ENCODE results near the gene KCNA5.

The KCNA5 gene

DNA sequence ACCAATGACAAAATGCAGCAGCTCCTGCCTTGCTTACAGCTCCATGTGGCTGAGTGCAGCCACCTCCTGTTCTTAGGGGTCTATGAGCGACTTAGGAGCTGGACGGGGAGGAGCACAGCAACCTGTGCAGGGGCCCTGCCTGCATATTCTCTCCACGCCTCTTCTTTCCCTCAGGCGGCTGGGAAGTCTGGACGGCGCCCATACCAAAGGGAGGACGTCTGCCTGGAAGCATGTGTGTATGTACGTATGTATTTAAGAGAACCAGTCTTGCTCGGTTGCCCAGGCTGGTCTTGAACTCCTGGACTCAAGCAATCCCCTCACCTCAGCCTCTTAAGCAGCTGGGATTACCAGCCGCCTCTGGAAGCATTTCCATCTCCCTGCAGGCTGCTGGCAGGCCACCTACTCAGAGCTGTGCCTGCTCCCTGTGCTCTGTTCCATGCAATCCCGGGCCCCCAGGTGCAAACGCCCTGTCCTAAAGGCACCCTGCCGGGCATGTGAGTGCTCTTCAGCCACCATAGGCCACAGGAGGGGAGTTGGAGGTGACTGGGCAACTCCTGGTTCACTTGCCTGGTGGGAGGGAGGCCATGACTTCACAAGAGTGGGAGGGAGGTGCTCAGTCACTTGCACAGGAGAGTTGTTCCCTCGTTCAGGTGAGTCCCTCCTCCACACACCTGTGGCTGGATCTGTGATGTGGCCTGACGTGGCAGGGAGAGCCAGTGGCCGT lies 44.3 kb downstream of the KCNA5 start:
- TF ChIP-seq, protein P1, sequence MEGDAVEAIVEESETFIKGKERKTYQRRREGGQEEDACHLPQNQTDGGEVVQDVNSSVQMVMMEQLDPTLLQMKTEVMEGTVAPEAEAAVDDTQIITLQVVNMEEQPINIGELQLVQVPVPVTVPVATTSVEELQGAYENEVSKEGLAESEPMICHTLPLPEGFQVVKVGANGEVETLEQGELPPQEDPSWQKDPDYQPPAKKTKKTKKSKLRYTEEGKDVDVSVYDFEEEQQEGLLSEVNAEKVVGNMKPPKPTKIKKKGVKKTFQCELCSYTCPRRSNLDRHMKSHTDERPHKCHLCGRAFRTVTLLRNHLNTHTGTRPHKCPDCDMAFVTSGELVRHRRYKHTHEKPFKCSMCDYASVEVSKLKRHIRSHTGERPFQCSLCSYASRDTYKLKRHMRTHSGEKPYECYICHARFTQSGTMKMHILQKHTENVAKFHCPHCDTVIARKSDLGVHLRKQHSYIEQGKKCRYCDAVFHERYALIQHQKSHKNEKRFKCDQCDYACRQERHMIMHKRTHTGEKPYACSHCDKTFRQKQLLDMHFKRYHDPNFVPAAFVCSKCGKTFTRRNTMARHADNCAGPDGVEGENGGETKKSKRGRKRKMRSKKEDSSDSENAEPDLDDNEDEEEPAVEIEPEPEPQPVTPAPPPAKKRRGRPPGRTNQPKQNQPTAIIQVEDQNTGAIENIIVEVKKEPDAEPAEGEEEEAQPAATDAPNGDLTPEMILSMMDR (IDR thresholded peaks at IDR 0.05; ENCODE audit: low read depth, low read length): no peak
- no peaks in the 10 kb centered on the region for H3K36me3 ChIP-seq
- no peak overlapping the region for H3K4me3 ChIP-seq (ENCODE audit: low read depth, low read length)

DNA sequence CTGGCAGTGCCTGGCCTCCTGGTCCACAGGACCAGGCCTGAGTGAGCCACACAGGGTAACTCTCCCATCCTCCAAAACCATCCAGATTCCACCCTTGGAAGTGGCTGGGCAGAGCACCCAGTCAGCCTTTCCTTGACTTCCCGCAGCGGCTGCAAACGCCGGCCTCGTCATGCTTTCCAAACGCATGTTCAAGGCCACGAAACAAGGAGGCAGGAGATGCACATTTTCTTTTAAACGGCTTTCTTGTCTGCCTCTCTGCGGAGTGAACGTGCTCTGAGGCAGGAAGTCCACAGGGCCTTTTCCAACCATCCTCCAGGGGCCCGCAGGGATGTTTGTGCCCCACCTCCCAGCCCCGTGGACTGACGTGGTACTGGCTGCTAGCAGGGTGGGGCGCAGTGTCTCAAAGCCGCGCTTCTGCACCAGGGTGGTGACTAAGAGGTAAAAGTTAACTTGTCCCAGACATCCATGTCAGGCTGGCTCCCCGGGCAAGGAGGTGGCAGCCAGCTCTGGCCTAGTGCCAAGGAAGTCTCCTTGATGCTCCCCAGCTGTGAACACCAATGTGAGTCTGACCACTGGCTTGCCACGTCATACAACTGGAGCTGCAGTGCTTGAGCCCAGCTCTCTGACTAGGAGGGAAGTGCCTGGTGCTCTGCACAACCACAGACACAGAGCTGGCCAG lies 45.0 kb downstream of the KCNA5 start:
- Histone ChIP-seq H3K27me3 (peaks cover 11% of the 10 kb centered on the region), H3K4me3 (ENCODE audit: low read depth, low read length) (no peak overlapping the region), H3K9me3 (no peaks in the 10 kb centered on the region), H3K4me1 (no peaks in the 10 kb centered on the region), H3K36me3 (no peaks in the 10 kb centered on the region)
- TF ChIP-seq, protein P1 (IDR thresholded peaks at IDR 0.05; ENCODE audit: low read depth, low read length): no peak
- peak; percentile 21 for DNase-seq

More for the DNA sequence above, 44.3 kb downstream of the KCNA5 start:
- no peak for DNase-seq
- Histone ChIP-seq H3K27me3 (peaks cover 12% of the 10 kb centered on the region), H3K4me1 (no peaks in the 10 kb centered on the region), H3K9me3 (no peaks in the 10 kb centered on the region)

- TF ChIP-seq, protein P1 (IDR thresholded peaks at IDR 0.05; ENCODE audit: low read depth, low read length): no peak
- no peaks in the 10 kb centered on the region for H3K9me3 ChIP-seq
- H3K4me3 ChIP-seq (ENCODE audit: low read depth, low read length): no peak overlapping the region
- DNase-seq: no peak
- H3K4me1 ChIP-seq: no peaks in the 10 kb centered on the region
- no peaks in the 10 kb centered on the region for H3K36me3 ChIP-seq
- no peaks in the 10 kb centered on the region; the same call in 1 of the 2 replicates for H3K27me3 ChIP-seq
Observed at GRCh38 chr12:5094551-5094950, 50.9 kb downstream of the KCNA5 start.

- no peaks in the 10 kb centered on the region; the same call in 1 of the 2 replicates for H3K27me3 ChIP-seq
- TF ChIP-seq, protein P1 (IDR thresholded peaks at IDR 0.05; ENCODE audit: low read depth, low read length): no peak
- DNase-seq: no peak
- no peak overlapping the region for H3K4me3 ChIP-seq (ENCODE audit: low read depth, low read length)
- no peaks in the 10 kb centered on the region for H3K9me3 ChIP-seq
- no peaks in the 10 kb centered on the region for H3K4me1 ChIP-seq
- H3K36me3 ChIP-seq: no peaks in the 10 kb centered on the region
Observed at GRCh38 chr12:5094986-5095385, 51.3 kb downstream of the KCNA5 start.
